Gastrocnemius medialis (tissue), 4 donors: ENCODE measurements around the gene NRARP. TPM values are rescaled to one million over a fixed set of nuclear protein-coding genes. Genes with fewer than 3 reads are reported as not detected.

Source experiments
- ATAC-seq, 2 donors: fragments of 150-250 bp; one replicate each; pipeline ENCODE4 v1.9.1; 2016
- DNase-seq, 2 donors: peaks; one replicate each; pipeline ENCODE4 v3.0.0-alpha.2; 2019
- H3K27ac ChIP-seq, 4 donors: fragments of 200-600 bp; sonication (generic); 1 replicate in 1 of 4; 2 replicates in 3 of 4; pipeline ENCODE4 v1.5.1; 2016 to 2018; ENCODE audit warnings: mild to moderate bottlenecking in 2 of 4, moderate library complexity in 1 of 4
- H3K27me3 ChIP-seq, 3 donors: fragments of 200-600 bp; sonication (generic) in 2 of 3; 1 replicate in 1 of 3; 2 replicates in 2 of 3; pipeline versions ENCODE4 v1.5.1 to v1.6.0; 2016 to 2019; ENCODE audit warnings: mild to moderate bottlenecking in 1 of 3, moderate library complexity in 1 of 3
- H3K36me3 ChIP-seq, 2 donors: fragments of 200-600 bp; sonication (generic) in 1 of 2; one replicate each; pipeline ENCODE4 v1.5.1; 2017 to 2018
- H3K4me1 ChIP-seq, 2 donors: fragments of 200-600 bp; sonication (generic) in 1 of 2; one replicate each; pipeline ENCODE4 v1.5.1; 2016 to 2017; ENCODE audit warnings: mild to moderate bottlenecking in 2 of 2
- H3K4me3 ChIP-seq, 4 donors: fragments of 200-600 bp; sonication (generic) in 3 of 4; 1 replicate in 1 of 4; 2 replicates in 3 of 4; pipeline ENCODE4 v1.5.1; 2016 to 2019; ENCODE audit warnings: mild to moderate bottlenecking in 2 of 4
- H3K9me3 ChIP-seq, 3 donors: fragments of 200-600 bp; sonication (generic) in 2 of 3; 1 replicate in 1 of 3; 2 replicates in 2 of 3; pipeline ENCODE4 v1.5.1; 2016 to 2019
- CTCF ChIP-seq, 5 experiments: fragments of 450-650 bp in 3 of 5; fragments of 200-600 bp in 2 of 5; sonication (generic) in 2 of 5; IDR thresholded peaks in 4 of 5; conservative IDR thresholded peaks in 1 of 5; 1 replicate in 4 of 5; 2 replicates in 1 of 5; pipeline ENCODE4 v1.5.1; 2016 to 2019; ENCODE audit warnings: antibody characterized with exemption in 5 of 5, mild to moderate bottlenecking in 3 of 5, moderate library complexity in 3 of 5
- POLR2A ChIP-seq, 2 donors: fragments of 450-650 bp; IDR thresholded peaks; one replicate each; pipeline ENCODE4 v1.6.1; 2017; ENCODE audit warnings: antibody characterized with exemption in 2 of 2, mild to moderate bottlenecking in 2 of 2, moderate library complexity in 2 of 2
- in situ Hi-C, 4 donors: fragments of 200-750 bp; cut with MboI; loops; one replicate each; pipeline versions ENCODE4 v1.15.0 to v1.8.0; 2017; ENCODE audit warnings: low sequenced_read_pairs in 4 of 4
- intact Hi-C: fragments of 100-400 bp; cut with DNase I; formaldehyde crosslinking; loops from one replicate; pipeline ENCODE4 v1.15.1; 2023; ENCODE audit warnings: low total_unique reads
- total RNA-seq, 4 donors: library from RNA; depleted of rRNA; stranded (reverse); fragments of >200 nt; gene quantifications; one replicate each; pipeline versions ENCODE4 v1.1.0 to v1.2.3, GENCODE V29; 2016

NRARP gene
- total RNA-seq, 4 donors from 2014 or later, result 1.9 to 5.4 (median 3.4) TPM

GRCh38 chr9:137309368-137310188, 7.5 kb upstream of the NRARP start:
- Histone ChIP-seq H3K27me3 (peaks cover 12 to 33% (median 28%) of the 10 kb centered on the region in 3 donors), H3K4me1 (peaks cover 13 to 30% of the 10 kb centered on the region in 2 donors), H3K27ac (no peak overlapping the region), H3K4me3 (no peak overlapping the region), H3K36me3 (no peaks in the 10 kb centered on the region), H3K9me3 (no peaks in the 10 kb centered on the region)
- in situ Hi-C loops (no loop called here), intact Hi-C loops (no loop called here)
- ATAC-seq (no peak), DNase-seq (no peak)
- TF ChIP-seq CTCF (IDR thresholded peaks at IDR 0.05 in 4 of 5, conservative IDR thresholded peaks at IDR 0.05 in 1 of 5) (no peak), POLR2A (IDR thresholded peaks at IDR 0.05) (no peak)

- Histone ChIP-seq H3K4me3 (no peak overlapping the region), H3K36me3 (no peaks in the 10 kb centered on the region), H3K4me1 (peaks cover 16 to 33% of the 10 kb centered on the region in 2 donors), H3K9me3 (no peaks in the 10 kb centered on the region), H3K27me3 (peaks cover 12 to 33% (median 28%) of the 10 kb centered on the region in 3 donors), H3K27ac (no peak overlapping the region)
- DNase-seq, result no peak
- in situ Hi-C loops (no loop called here), intact Hi-C loops (no loop called here)
- ATAC-seq, result no peak
- TF ChIP-seq POLR2A (IDR thresholded peaks at IDR 0.05), result no peak
Measured at GRCh38 chr9:137308057-137308619, 6.1 kb upstream of the NRARP start.

- no peak for TF ChIP-seq POLR2A (IDR thresholded peaks at IDR 0.05)
- TF ChIP-seq CTCF (IDR thresholded peaks at IDR 0.05 in 4 of 5, conservative IDR thresholded peaks at IDR 0.05 in 1 of 5), result no peak
- no peak for ATAC-seq
- Histone ChIP-seq H3K4me3 (no peak overlapping the region), H3K27ac (no peak overlapping the region), H3K9me3 (no peaks in the 10 kb centered on the region), H3K27me3 (peaks cover 16 to 33% (median 28%) of the 10 kb centered on the region in 3 donors), H3K4me1 (peaks cover 16 to 33% of the 10 kb centered on the region in 2 donors), H3K36me3 (no peaks in the 10 kb centered on the region)
- in situ Hi-C loops, result no loop called here
- DNase-seq, result no peak
- intact Hi-C loops, result no loop called here
Measured at GRCh38 chr9:137307255-137308056, 5.4 kb upstream of the NRARP start.

GRCh38 chr9:137306850-137307254, 4.8 kb upstream of the NRARP start:
- no peaks in the 10 kb centered on the region for H3K36me3 ChIP-seq
- H3K4me3 ChIP-seq, result peak overlapping the region in 2 of 4 donors; percentile 25 to 39
- intact Hi-C loops (no loop called here), in situ Hi-C loops (no loop called here)
- TF ChIP-seq POLR2A (IDR thresholded peaks at IDR 0.05), result no peak
- no peak for TF ChIP-seq CTCF (IDR thresholded peaks at IDR 0.05 in 4 of 5, conservative IDR thresholded peaks at IDR 0.05 in 1 of 5)
- no peak for DNase-seq
- H3K27ac ChIP-seq, result peak overlapping the region in 3 of 4 donors; percentile 75 to 80 (median 78)
- H3K9me3 ChIP-seq, result no peaks in the 10 kb centered on the region
- peaks cover 16 to 33% (median 28%) of the 10 kb centered on the region in 3 donors for H3K27me3 ChIP-seq
- no peak for ATAC-seq
- peaks cover 16 to 33% of the 10 kb centered on the region in 2 donors for H3K4me1 ChIP-seq
